IMR-90 (cell line): ENCODE data around the gene TCP11. TPM values are rescaled to one million over a fixed set of nuclear protein-coding genes. Genes with fewer than 3 reads are reported as not detected.

Experiments
- ATAC-seq: fragments of 200-7000 bp; cut with Tn5 transposase; 2 replicates; pipeline ENCODE4 v1.9.1; 2020; ENCODE audit warnings: low read depth, mild to moderate bottlenecking, moderate library complexity
- BruUV-seq: library from RNA; stranded (reverse); fragments of 400-500 nt; replicated peaks from 2 replicates; lab custom pipeline; 2021; lab: Mats Ljungman, UMichigan
- CTCF ChIA-PET: fragments of 300-600 bp; formaldehyde crosslinking; extraction: SDS; loops from one replicate; lab custom pipeline; 2021; ENCODE audit warnings: antibody characterized with exemption; lab: Yijun Ruan, JAX
- POLR2A ChIA-PET: fragments of 300-600 bp; sonication (Branson Sonifier 250); formaldehyde crosslinking; loops from one replicate; lab custom pipeline; 2022; ENCODE audit warnings: antibody characterized with exemption; ENCODE audit not compliant: unreplicated experiment; lab: Charles Lee
- DNase-seq: peaks from one replicate; pipeline ENCODE4 v3.0.0; 2013
- H2AFZ ChIP-seq: replicated peaks from 2 replicates; pipeline ENCODE3; 2013; ENCODE audit warnings: low read length, mild to moderate bottlenecking; ENCODE audit not compliant: poor library complexity
- H2AK5ac ChIP-seq: 2 replicates; pipeline ENCODE4 v1.6.1; 2013; ENCODE audit warnings: low read depth, low read length, inconsistent platforms
- H2AK9ac ChIP-seq: replicated peaks from 2 replicates; pipeline ENCODE3; 2013; ENCODE audit warnings: mild to moderate bottlenecking, low read depth, low read length, moderate library complexity; ENCODE audit not compliant: poor library complexity
- H2BK120ac ChIP-seq: 2 replicates; pipeline ENCODE4 v1.6.1; 2013; ENCODE audit warnings: low read depth, low read length, inconsistent platforms
- H2BK15ac ChIP-seq: 3 replicates; pipeline ENCODE4 v1.6.1; 2013; ENCODE audit warnings: low read depth, low read length, inconsistent platforms
- H2BK20ac ChIP-seq: 2 replicates; pipeline ENCODE4 v1.6.1; 2013; ENCODE audit warnings: low read depth, mild to moderate bottlenecking, inconsistent platforms, low read length, moderate library complexity
- H2BK5ac ChIP-seq: 2 replicates; pipeline ENCODE4 v1.6.1; 2013; ENCODE audit warnings: mild to moderate bottlenecking, low read depth, low read length, inconsistent platforms; ENCODE audit not compliant: poor library complexity, severe bottlenecking
- H3K14ac ChIP-seq: replicated peaks from 2 replicates; pipeline ENCODE4 v1.6.1; 2013; ENCODE audit warnings: low read depth, low read length, inconsistent platforms
- H3K18ac ChIP-seq: 2 replicates; pipeline ENCODE4 v1.6.1; 2013; ENCODE audit warnings: low read depth, low read length, control low read depth
- H3K23ac ChIP-seq: 2 replicates; pipeline ENCODE4 v1.6.1; 2013; ENCODE audit warnings: low read depth, low read length, inconsistent platforms
- H3K27ac ChIP-seq: 2 replicates; pipeline ENCODE4 v1.5.1; 2013; ENCODE audit warnings: mild to moderate bottlenecking, control low read depth, low read length; ENCODE audit not compliant: insufficient read depth
- H3K27me3 ChIP-seq: 2 replicates; pipeline ENCODE4 v1.6.1; 2013; ENCODE audit warnings: low read length; ENCODE audit not compliant: control insufficient read depth, insufficient read depth
- H3K36me3 ChIP-seq: 2 replicates; pipeline ENCODE4 v1.6.1; 2013; ENCODE audit warnings: low read length, mixed read lengths; ENCODE audit not compliant: control insufficient read depth, insufficient read depth
- H3K4ac ChIP-seq: 2 replicates; pipeline ENCODE4 v1.6.1; 2013; ENCODE audit warnings: low read depth, low read length, inconsistent platforms
- H3K4me1 ChIP-seq: 2 replicates; pipeline ENCODE4 v1.6.1; 2013; ENCODE audit warnings: low read length, mixed read lengths; ENCODE audit not compliant: control insufficient read depth, insufficient read depth
- H3K4me2 ChIP-seq: 2 replicates; pipeline ENCODE4 v1.6.1; 2013; ENCODE audit warnings: low read depth, mild to moderate bottlenecking, control low read depth, low read length, moderate library complexity
- H3K4me3 ChIP-seq: 2 replicates; pipeline ENCODE4 v1.5.1; 2013; ENCODE audit warnings: low read depth, mild to moderate bottlenecking, control low read depth, low read length, moderate library complexity; ENCODE audit not compliant: insufficient read depth
- H3K56ac ChIP-seq: 2 replicates; pipeline ENCODE4 v1.6.1; 2013; ENCODE audit warnings: low read length, inconsistent platforms; ENCODE audit not compliant: insufficient read depth; ENCODE audit errors: extremely low read depth
- H3K79me1 ChIP-seq, 2 experiments: 2 replicates each; pipeline ENCODE4 v1.6.1; 2013; ENCODE audit warnings: low read length in 2 of 2, inconsistent platforms in 1 of 2, low read depth in 1 of 2
- H3K9ac ChIP-seq: 2 replicates; pipeline ENCODE4 v1.6.1; 2013; ENCODE audit warnings: low read depth, low read length, control low read depth
- H3K9me1 ChIP-seq: 2 replicates; pipeline ENCODE4 v1.6.1; 2013; ENCODE audit warnings: low read length, inconsistent platforms; ENCODE audit not compliant: insufficient read depth
- H3K9me3 ChIP-seq: 2 replicates; pipeline ENCODE4 v1.6.1; 2013; ENCODE audit warnings: low read length; ENCODE audit not compliant: control insufficient read depth, insufficient read depth
- H4K20me1 ChIP-seq: 2 replicates; pipeline ENCODE4 v1.6.1; 2013; ENCODE audit warnings: low read length, inconsistent platforms; ENCODE audit not compliant: insufficient read depth
- H4K5ac ChIP-seq: 2 replicates; pipeline ENCODE4 v1.6.1; 2013; ENCODE audit warnings: mild to moderate bottlenecking, low read depth, low read length, control low read depth
- H4K8ac ChIP-seq, 2 experiments: 2 replicates each; pipeline ENCODE4 v1.6.1; 2013; ENCODE audit warnings: low read depth in 2 of 2, low read length in 2 of 2, control low read depth in 1 of 2, inconsistent platforms in 1 of 2
- H4K91ac ChIP-seq: 2 replicates; pipeline ENCODE4 v1.6.1; 2013; ENCODE audit warnings: low read depth, low read length, inconsistent platforms; ENCODE audit not compliant: insufficient read depth
- SMC3 ChIP-seq: fragments of 150-350 bp; IDR thresholded peaks from 2 replicates; pipeline ENCODE4 v1.6.1; 2016; ENCODE audit warnings: low read depth, mild to moderate bottlenecking, antibody characterized with exemption, low read length, moderate library complexity
- WGBS, 2 experiments: methylation state at CpG; one replicate each; pipeline versions ENCODE4 v1.1.5 to v1.1.7; 2013; ENCODE audit warnings: missing lambda C conversion rate in 2 of 2; ENCODE audit not compliant: insufficient read length in 1 of 2; ENCODE audit errors: extremely low coverage in 2 of 2; 5-methylcytosine and 5-hydroxymethylcytosine counted together
- dilution Hi-C: fragments of 300-500 bp; cut with HindIII; formaldehyde crosslinking; loops from one replicate; pipeline ENCODE4 v1.14.3; 2018; ENCODE audit warnings: low sequenced_read_pairs; ENCODE audit not compliant: unreplicated experiment
- in situ Hi-C: fragments of 300-500 bp; cut with MboI; formaldehyde crosslinking; loops from 3 replicates; pipeline ENCODE4 v1.14.3; 2019; ENCODE audit warnings: low sequenced_read_pairs, inconsistent platforms, mixed read lengths
- intact Hi-C: fragments of 100-400 bp; cut with micrococcal nuclease; formaldehyde crosslinking; loops from 2 replicates; pipeline ENCODE4 v1.10.0; 2022
- polyA plus RNA-seq, 3 experiments: library from polyadenylated mRNA; depleted of rRNA; stranded (reverse); fragments of >200 nt; gene quantifications; 2 replicates each; pipeline ENCODE4 v1.2.3, GENCODE V29; 2012; ENCODE audit warnings: low replicate concordance in 1 of 3
- total RNA-seq: library from RNA; depleted of rRNA; stranded (reverse); fragments of >200 nt; gene quantifications from 2 replicates; pipeline ENCODE4 v1.2.3, GENCODE V29; 2012

TCP11 gene
- total and polyA plus RNA-seq, 2 of the 4 experiments (the other 2 are of a cell fraction) = 0.34 to 0.36 TPM

DNA sequence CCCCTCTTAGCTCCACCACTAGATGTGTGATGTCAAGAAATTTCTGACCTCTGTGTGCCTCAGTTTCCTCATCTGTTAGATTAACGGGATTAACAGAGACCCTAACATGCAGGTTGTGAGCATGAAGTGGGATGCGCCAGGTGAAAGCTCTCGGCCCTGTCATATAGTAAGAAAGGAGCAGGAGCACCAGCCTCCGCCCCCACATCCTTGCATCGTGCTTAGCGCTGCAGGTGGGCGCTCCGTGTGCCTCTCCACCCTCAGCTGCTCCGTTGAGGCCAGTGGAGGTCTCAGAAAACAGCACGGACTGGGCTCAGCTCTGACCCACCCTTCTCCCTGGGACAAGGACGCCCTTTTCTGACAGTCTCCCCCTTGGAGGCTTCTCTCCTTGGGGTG, 63.4 kb downstream of the TCP11 start:
- no TSS peak for BruUV-seq
- peaks cover 19% of the 10 kb centered on the region; the same call in 1 of the 2 replicates for H3K36me3 ChIP-seq
- H3K56ac ChIP-seq = no peak overlapping the region
- H3K9ac ChIP-seq = no peak overlapping the region
- no peak for ATAC-seq
- H3K9me1 ChIP-seq = no peaks in the 10 kb centered on the region
- H3K4me3 ChIP-seq = no peak overlapping the region
- dilution Hi-C loops (no loop called here), intact Hi-C loops (no loop called here), in situ Hi-C loops (no loop called here)
- ChIA-PET CTCF (no interaction called here), POLR2A (no interaction called here)
- no peaks in the 10 kb centered on the region for H3K79me1 ChIP-seq
- H3K27me3 ChIP-seq = no peaks in the 10 kb centered on the region
- TF ChIP-seq SMC3 = no peak
- no peak overlapping the region for H4K5ac ChIP-seq
- H4K20me1 ChIP-seq = no peaks in the 10 kb centered on the region
- H3K18ac ChIP-seq = no peak overlapping the region
- no peak overlapping the region for H2BK20ac ChIP-seq
- H3K4ac ChIP-seq = no peak overlapping the region
- 93% methylated on average over 6 of the region's 11 CpGs; no CpG with 5 or more reads in 1 of the 2 experiments for WGBS, 2 experiments
- H3K27ac ChIP-seq = no peak overlapping the region
- H2AK9ac ChIP-seq = no peak overlapping the region
- DNase-seq = no peak
- H4K8ac ChIP-seq = no peak overlapping the region
- H3K23ac ChIP-seq = no peak overlapping the region
- H3K4me2 ChIP-seq = no peak overlapping the region
- no peaks in the 10 kb centered on the region for H3K4me1 ChIP-seq
- H3K9me3 ChIP-seq = no peaks in the 10 kb centered on the region
- no peak overlapping the region for H3K14ac ChIP-seq
- no peak overlapping the region for H2BK120ac ChIP-seq
- no peak overlapping the region for H4K91ac ChIP-seq
- no peak overlapping the region for H2AK5ac ChIP-seq
- no peak overlapping the region for H2BK15ac ChIP-seq
- no peak overlapping the region for H2BK5ac ChIP-seq
- H2AFZ ChIP-seq = no peak overlapping the region
